Measurements from ENCODE around the gene STRBP.

- TF ChIP-seq EZH2 (IDR thresholded peaks at IDR 0.05; ENCODE audit: low read depth) (no peak), CTCF (conservative IDR thresholded peaks at IDR 0.05) (no peak)
Measured at GRCh38 chr9:123281659-123282350, 13.4 kb upstream of the STRBP start.

All from PC-9 (cell line).